DOHH2 (cell line): ENCODE measurements around the gene CPNE2.

Source experiments
- H3F3A ChIP-seq: fragments of 200-600 bp; sonication (generic), shearing (Covaris generic); 2 replicates; pipeline ENCODE4 v1.6.0; 2016; ENCODE audit warnings: antibody characterized with exemption, mild to moderate bottlenecking; ENCODE audit not compliant: control insufficient read depth, insufficient read depth
- H3K27ac ChIP-seq: fragments of 200-600 bp; sonication (generic); 2 replicates; pipeline ENCODE4 v1.5.1; 2014; ENCODE audit warnings: low read depth, mild to moderate bottlenecking, low read length, moderate library complexity
- H3K27me3 ChIP-seq: fragments of 200-600 bp; sonication (generic); 2 replicates; pipeline ENCODE4 v1.6.1; 2014; ENCODE audit warnings: mild to moderate bottlenecking, low read length, mixed read lengths; ENCODE audit not compliant: control insufficient read depth
- H3K36me3 ChIP-seq: fragments of 200-600 bp; sonication (generic); 2 replicates; pipeline ENCODE4 v1.6.1; 2014; ENCODE audit warnings: mild to moderate bottlenecking, low read length, moderate library complexity, mixed read lengths; ENCODE audit not compliant: control insufficient read depth
- H3K4me1 ChIP-seq: fragments of 200-600 bp; sonication (generic); 2 replicates; pipeline ENCODE4 v1.6.1; 2014; ENCODE audit warnings: mild to moderate bottlenecking, low read length, mixed read lengths; ENCODE audit not compliant: control insufficient read depth
- H3K4me2 ChIP-seq: fragments of 200-600 bp; sonication (generic); 2 replicates; pipeline ENCODE4 v1.6.0; 2014; ENCODE audit warnings: mild to moderate bottlenecking, low read length, moderate library complexity
- H3K4me3 ChIP-seq: fragments of 200-600 bp; sonication (generic); 2 replicates; pipeline ENCODE4 v1.5.1; 2014; ENCODE audit warnings: mild to moderate bottlenecking, low read length, mixed read lengths
- H3K79me2 ChIP-seq: fragments of 200-600 bp; sonication (generic); 2 replicates; pipeline ENCODE4 v1.6.1; 2014; ENCODE audit warnings: mild to moderate bottlenecking, low read length, mixed read lengths; ENCODE audit not compliant: control insufficient read depth
- H3K9me2 ChIP-seq: fragments of 200-600 bp; sonication (generic); replicated peaks from 2 replicates; pipeline ENCODE4 v1.6.1; 2014; ENCODE audit warnings: mild to moderate bottlenecking, low read length, mixed read lengths; ENCODE audit not compliant: control insufficient read depth
- H3K9me3 ChIP-seq: fragments of 200-600 bp; sonication (generic); 2 replicates; pipeline ENCODE4 v1.6.1; 2014; ENCODE audit warnings: antibody characterized with exemption, low read length, mixed read lengths; ENCODE audit not compliant: control insufficient read depth, insufficient read depth
- H4K20me1 ChIP-seq: fragments of 200-600 bp; sonication (generic); 2 replicates; pipeline ENCODE4 v1.6.0; 2014; ENCODE audit warnings: low read depth, mild to moderate bottlenecking, antibody characterized with exemption, low read length, moderate library complexity; ENCODE audit not compliant: control insufficient read depth, insufficient read depth
- CTCF ChIP-seq: fragments of 200-600 bp; sonication (generic); IDR thresholded peaks from one replicate; pipeline ENCODE4 v1.5.1; 2014; ENCODE audit warnings: antibody characterized with exemption, mild to moderate bottlenecking, low read depth, low read length; ENCODE audit not compliant: poor library complexity, severe bottlenecking
- EZH2phosphoT487 ChIP-seq: fragments of 200-600 bp; sonication (generic); IDR thresholded peaks from 2 replicates; pipeline ENCODE4 v1.6.1; 2017; ENCODE audit warnings: borderline replicate concordance, mild to moderate bottlenecking, antibody characterized with exemption, low read length, moderate library complexity, mixed read lengths

The CPNE2 gene

GRCh38 chr16:57152096-57153093, 60.0 kb downstream of the CPNE2 start:
- TF ChIP-seq EZH2phosphoT487, result no peak
- H3K4me3 ChIP-seq, result no peak overlapping the region
- H3K36me3 ChIP-seq, result peaks cover 42% of the 10 kb centered on the region
- no peaks in the 10 kb centered on the region for H3K27me3 ChIP-seq
- peaks cover 11% of the 10 kb centered on the region for H3K4me1 ChIP-seq
- peaks cover 3% of the 10 kb centered on the region; the same call in 1 of the 2 replicates for H3F3A ChIP-seq
- H3K27ac ChIP-seq, result no peak overlapping the region
- H3K4me2 ChIP-seq, result no peak overlapping the region
- H3K9me2 ChIP-seq, result no peaks in the 10 kb centered on the region
- no peaks in the 10 kb centered on the region for H3K79me2 ChIP-seq
- no peaks in the 10 kb centered on the region for H3K9me3 ChIP-seq
- no peaks in the 10 kb centered on the region for H4K20me1 ChIP-seq

GRCh38 chr16:57153841-57154240, 61.5 kb downstream of the CPNE2 start:
- Histone ChIP-seq H3K79me2 (no peaks in the 10 kb centered on the region), H3K4me2 (no peak overlapping the region), H3F3A (no peaks in the 10 kb centered on the region), H4K20me1 (no peaks in the 10 kb centered on the region), H3K9me2 (no peaks in the 10 kb centered on the region), H3K9me3 (no peaks in the 10 kb centered on the region), H3K27ac (no peak overlapping the region), H3K27me3 (no peaks in the 10 kb centered on the region), H3K36me3 (peaks cover 55% of the 10 kb centered on the region), H3K4me1 (no peaks in the 10 kb centered on the region), H3K4me3 (no peak overlapping the region)
- no peak for TF ChIP-seq CTCF

GRCh38 chr16:57155702-57156350, 63.4 kb downstream of the CPNE2 start:
- H3K79me2 ChIP-seq, result no peaks in the 10 kb centered on the region
- no peak for TF ChIP-seq CTCF
- TF ChIP-seq EZH2phosphoT487, result no peak
- peaks cover 68% of the 10 kb centered on the region for H3K36me3 ChIP-seq
- no peak overlapping the region for H3K27ac ChIP-seq
- no peaks in the 10 kb centered on the region for H3F3A ChIP-seq
- H4K20me1 ChIP-seq, result no peaks in the 10 kb centered on the region
- no peak overlapping the region for H3K4me3 ChIP-seq
- H3K4me1 ChIP-seq, result no peaks in the 10 kb centered on the region
- no peak overlapping the region for H3K4me2 ChIP-seq
- no peaks in the 10 kb centered on the region for H3K9me2 ChIP-seq
- H3K9me3 ChIP-seq, result no peaks in the 10 kb centered on the region
- H3K27me3 ChIP-seq, result no peaks in the 10 kb centered on the region

- H3K4me1 ChIP-seq, result no peaks in the 10 kb centered on the region
- no peaks in the 10 kb centered on the region for H3K9me2 ChIP-seq
- no peaks in the 10 kb centered on the region for H4K20me1 ChIP-seq
- H3K4me2 ChIP-seq, result no peak overlapping the region
- peaks cover 72% of the 10 kb centered on the region for H3K36me3 ChIP-seq
- no peak overlapping the region for H3K27ac ChIP-seq
- H3K79me2 ChIP-seq, result no peaks in the 10 kb centered on the region
- H3K4me3 ChIP-seq, result no peak overlapping the region
- no peaks in the 10 kb centered on the region for H3K27me3 ChIP-seq
- H3F3A ChIP-seq, result no peaks in the 10 kb centered on the region
- TF ChIP-seq EZH2phosphoT487 (no peak), CTCF (no peak)
- H3K9me3 ChIP-seq, result no peaks in the 10 kb centered on the region
Measured at GRCh38 chr16:57156351-57156703, 63.9 kb downstream of the CPNE2 start.
